MG63 (cell line): ENCODE measurements around the gene OR7A5. TPM values are rescaled to one million over a fixed set of nuclear protein-coding genes. Genes with fewer than 3 reads are reported as not detected.

Experiments used
- total RNA-seq: library from RNA; depleted of rRNA; stranded (reverse); fragments of >200 nt; shearing (Covaris generic); gene quantifications from 2 replicates; pipeline ENCODE4 v1.2.3, GENCODE V29; 2014; ENCODE audit warnings: low replicate concordance; rRNA removed

Gene OR7A5
- total RNA-seq, 1 experiment from 2014 or later, result not detected

Other genes starting within 250 kb of the OR7A5 start
- not detected in 2 replicates for gene ADGRE3, start 160.3 kb downstream of the OR7A5 start, total RNA-seq
- 8.1 and 10.2 TPM in 2 replicates for gene ZNF333, start 145.1 kb downstream of the OR7A5 start, total RNA-seq
- gene ADGRE2, start 56.6 kb downstream of the OR7A5 start, total RNA-seq, result not detected in 2 replicates
- not detected in 2 replicates for gene OR7C1, start within 50 bp of the OR7A5 start, total RNA-seq
- gene OR7A10, start 13.7 kb upstream of the OR7A5 start, total RNA-seq, result not detected in 2 replicates
- gene OR7A17, start 50.9 kb upstream of the OR7A5 start, total RNA-seq, result not detected in 2 replicates
- not detected in 2 replicates for gene OR7C2, start 106.3 kb upstream of the OR7A5 start, total RNA-seq
- not detected in 2 replicates for gene SLC1A6, start 144.7 kb upstream of the OR7A5 start, total RNA-seq
- not detected in 2 replicates for gene CASP14, start 214.3 kb upstream of the OR7A5 start, total RNA-seq
- gene OR1I1, start 247.0 kb upstream of the OR7A5 start, total RNA-seq, result not detected in 2 replicates